AG04450 (cell line): ENCODE data around the gene TRIM15. TPM values are rescaled to one million over a fixed set of nuclear protein-coding genes. Genes with fewer than 3 reads are reported as not detected.

Source experiments
- CTCF ChIA-PET: fragments of 300-600, 350-600 bp; formaldehyde crosslinking; extraction: SDS; loops from one replicate; lab custom pipeline; 2022; ENCODE audit warnings: antibody characterized with exemption, inconsistent platforms; lab: Charles Lee
- POLR2A ChIA-PET: fragments of 350-600 bp; formaldehyde crosslinking; extraction: SDS; loops from one replicate; lab custom pipeline; 2021; ENCODE audit warnings: antibody characterized with exemption, inconsistent platforms; lab: Yijun Ruan, JAX
- DNase-seq: peaks from one replicate; pipeline ENCODE4 v3.0.0-alpha.2; 2011; ENCODE audit warnings: low read depth, low spot score
- H3K27ac ChIP-seq: one replicate; pipeline ENCODE4 v1.5.1; 2012; ENCODE audit warnings: low read depth, low read length, control low read depth
- H3K27me3 ChIP-seq: one replicate; pipeline ENCODE4 v1.6.0; 2012; ENCODE audit warnings: low read length; ENCODE audit not compliant: control insufficient read depth, insufficient read depth
- H3K4me3 ChIP-seq: 2 replicates; pipeline ENCODE4 v1.5.1; 2011; ENCODE audit warnings: mild to moderate bottlenecking, low read depth, low read length, control low read depth
- H3K9me3 ChIP-seq: 2 replicates; pipeline ENCODE4 v1.5.1; 2012; ENCODE audit warnings: low read length; ENCODE audit not compliant: control insufficient read depth, insufficient read depth
- CTCF ChIP-seq: IDR thresholded peaks from 2 replicates; pipeline ENCODE4 v1.5.1; 2011; ENCODE audit warnings: low read depth, low read length, control low read depth, inconsistent platforms
- polyA plus RNA-seq: library from polyadenylated mRNA; depleted of rRNA; stranded (reverse); fragments of >200 nt; gene quantifications from 2 replicates; pipeline ENCODE4 v1.2.3, GENCODE V29; 2011

TRIM15 gene
- polyA plus RNA-seq, 1 experiment = not detected

GRCh38 chr6:30172681-30173080 lies 9.3 kb downstream of the TRIM15 start:
- no peak for TF ChIP-seq CTCF
- DNase-seq = no peak
- Histone ChIP-seq H3K4me3 (no peak overlapping the region), H3K27ac (no peak overlapping the region), H3K9me3 (no peaks in the 10 kb centered on the region; the same call in 1 of the 2 replicates), H3K27me3 (peaks cover 53% of the 10 kb centered on the region)
- POLR2A ChIA-PET = no interaction called here
- CTCF ChIA-PET = no interaction called here

- no peaks in the 10 kb centered on the region; the same call in 1 of the 2 replicates for H3K9me3 ChIP-seq
- no peak for TF ChIP-seq CTCF
- no peak overlapping the region for H3K27ac ChIP-seq
- ChIA-PET POLR2A (no interaction called here), CTCF (interaction anchor here (0.7 to 1.1 kb wide), 2 partner anchors 73 to 523 kb away, joined by 3 read pairs; no protein-coding TSS in a partner anchor)
- no peak overlapping the region for H3K4me3 ChIP-seq
- no peak for DNase-seq
- H3K27me3 ChIP-seq = peaks cover 32% of the 10 kb centered on the region
Observed at GRCh38 chr6:30175765-30176164, 12.4 kb downstream of the TRIM15 start.

GRCh38 chr6:30178837-30179236 lies 15.5 kb downstream of the TRIM15 start:
- no peaks in the 10 kb centered on the region; the same call in 1 of the 2 replicates for H3K9me3 ChIP-seq
- no peak overlapping the region for H3K4me3 ChIP-seq
- POLR2A ChIA-PET = no interaction called here
- CTCF ChIA-PET = interaction anchor here (0.6 kb wide), 1 partner anchor 11 kb away, joined by 4 read pairs; no protein-coding TSS in a partner anchor
- TF ChIP-seq CTCF = no peak
- no peak for DNase-seq
- H3K27ac ChIP-seq = no peak overlapping the region
- H3K27me3 ChIP-seq = peaks cover 10% of the 10 kb centered on the region

- Histone ChIP-seq H3K27me3 (peaks cover 4% of the 10 kb centered on the region), H3K27ac (no peak overlapping the region), H3K4me3 (no peak overlapping the region), H3K9me3 (no peaks in the 10 kb centered on the region; the same call in 1 of the 2 replicates)
- no peak for TF ChIP-seq CTCF
- POLR2A ChIA-PET = no interaction called here
- CTCF ChIA-PET = interaction anchor here (0.7 kb wide), 1 partner anchor 37 kb away, joined by 3 read pairs; no protein-coding TSS in a partner anchor
- no peak for DNase-seq
Observed at GRCh38 chr6:30180145-30180544, 16.8 kb downstream of the TRIM15 start.

GRCh38 chr6:30184417-30185031 lies 21.2 kb downstream of the TRIM15 start:
- Histone ChIP-seq H3K27ac (no peak overlapping the region), H3K9me3 (no peaks in the 10 kb centered on the region; the same call in 1 of the 2 replicates), H3K27me3 (peaks cover 3% of the 10 kb centered on the region), H3K4me3 (no peak overlapping the region)
- no peak for DNase-seq
- ChIA-PET POLR2A (no interaction called here), CTCF (interaction anchor here (0.5 to 1.0 kb wide), 2 partner anchors 50 to 53 kb away, joined by 3 to 8 read pairs; no protein-coding TSS in a partner anchor)
- TF ChIP-seq CTCF = no peak
